Activated T-cell treated with anti-CD3 and anti-CD28 coated beads for 48 hours (primary cell): Measurements from ENCODE around the gene SETBP1.

Experiments used
- DNase-seq: peaks from one replicate; pipeline ENCODE4 v3.0.0-alpha.2; 2020; ENCODE audit warnings: low read depth

The SETBP1 gene

DNA sequence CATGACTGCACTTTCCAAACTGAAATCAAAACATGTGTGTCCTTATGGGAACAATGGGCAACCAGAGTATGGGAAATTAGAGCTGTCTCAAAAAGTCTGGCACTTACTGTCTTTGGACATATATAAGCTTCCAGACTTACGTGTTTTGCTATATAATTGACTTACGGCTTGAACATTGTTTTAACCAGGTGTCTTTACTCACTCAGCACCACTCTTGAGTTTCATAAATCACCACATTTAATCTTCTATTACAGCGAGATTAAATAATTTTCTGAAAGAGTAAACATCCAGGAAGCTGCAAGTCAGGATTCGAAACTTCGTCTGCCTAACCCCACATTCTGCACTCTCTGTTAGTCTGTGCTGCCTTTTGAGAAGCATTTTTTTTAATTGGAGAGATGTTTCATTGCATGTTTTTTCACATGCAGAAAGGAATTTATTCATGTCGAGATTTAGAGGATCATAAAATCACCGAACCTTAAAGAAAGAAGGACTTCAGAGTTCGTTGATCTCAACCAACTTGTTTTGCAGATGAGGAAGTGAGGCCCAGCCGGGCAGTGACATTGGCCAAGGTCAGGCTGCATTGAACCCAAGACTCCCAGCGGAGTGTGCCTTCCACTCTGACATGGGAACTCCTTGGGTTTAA lies 137.3 kb downstream of the SETBP1 start:
- no peak for DNase-seq

DNA sequence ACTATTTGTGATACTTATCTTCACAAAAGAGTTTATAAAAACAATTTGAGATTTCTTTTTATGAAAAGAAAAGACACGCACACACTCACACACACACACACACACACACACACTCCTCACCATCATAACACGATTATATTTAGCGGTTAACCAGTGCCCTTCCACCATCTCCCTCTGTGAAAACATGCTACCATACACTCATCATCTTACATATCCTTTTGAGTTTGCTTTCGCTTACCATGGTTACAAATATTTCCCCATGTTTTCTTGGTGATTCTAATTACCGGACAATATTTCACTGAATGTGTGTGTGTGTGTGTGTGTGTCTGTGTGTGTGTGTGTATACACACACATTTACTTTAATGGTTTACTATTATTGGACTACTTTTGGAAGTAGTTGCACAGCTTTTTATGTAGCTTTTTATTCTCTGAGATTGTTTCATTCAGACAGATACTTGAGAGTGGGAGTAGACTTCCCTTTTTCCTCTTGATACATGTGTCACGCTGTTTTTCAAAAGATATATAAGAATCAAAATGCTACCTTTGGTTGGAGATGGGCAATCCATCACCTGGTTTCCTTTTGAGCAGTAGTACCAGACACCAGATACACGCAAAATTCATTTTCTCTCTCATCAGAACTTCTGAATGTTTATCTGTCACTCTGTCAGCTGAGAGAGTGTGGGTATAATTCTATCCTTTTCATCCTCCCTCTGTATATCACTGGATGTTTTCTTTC lies 138.1 kb downstream of the SETBP1 start:
- DNase-seq, result no peak

DNA sequence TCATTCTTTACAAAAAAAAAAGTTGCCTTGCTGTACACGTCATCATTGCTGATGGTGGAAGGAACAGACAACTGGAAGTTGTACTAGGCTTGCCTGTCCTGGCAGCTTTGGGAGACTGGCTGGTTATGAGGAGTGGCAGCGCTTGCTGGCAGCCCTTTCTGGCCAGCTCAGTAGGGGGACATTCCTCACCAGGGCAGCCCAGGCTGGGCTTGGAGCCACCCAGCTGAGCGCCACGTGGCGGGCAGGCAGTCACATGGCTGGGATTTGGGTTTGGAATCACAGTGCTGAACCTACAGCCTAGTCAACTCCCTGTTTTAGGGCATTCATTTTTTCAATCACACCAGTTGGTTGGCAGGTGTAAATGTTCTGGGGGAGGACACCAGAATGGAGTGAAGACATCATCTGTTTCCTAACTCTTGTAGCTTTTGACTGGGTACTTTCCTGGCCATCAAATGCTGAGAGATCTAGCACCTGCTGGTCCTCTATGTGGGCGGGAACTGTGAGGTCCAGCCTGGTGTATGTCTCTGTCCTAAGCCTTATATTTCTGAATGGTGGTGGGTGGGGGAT lies 139.3 kb downstream of the SETBP1 start:
- no peak for DNase-seq

DNA sequence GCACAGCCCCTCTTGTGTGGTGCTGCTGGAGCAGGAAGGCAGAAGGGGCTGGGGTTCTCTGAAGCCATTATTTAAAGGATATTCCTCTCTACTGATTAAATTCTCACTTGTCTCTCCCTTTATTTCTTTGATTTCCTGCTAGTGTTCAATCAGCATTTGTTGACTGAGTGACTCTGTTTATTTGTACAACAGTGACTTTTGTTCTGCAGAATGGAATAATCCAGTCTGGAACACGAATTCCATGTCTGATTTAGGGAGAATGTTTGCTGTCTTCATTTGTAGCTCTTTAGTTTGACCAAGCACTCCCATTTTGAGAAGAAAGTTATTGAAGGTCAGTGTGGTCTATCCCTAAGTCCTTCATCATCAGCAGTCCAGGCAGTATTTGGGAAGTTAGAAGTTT lies 141.2 kb downstream of the SETBP1 start:
- DNase-seq, result no peak

DNA sequence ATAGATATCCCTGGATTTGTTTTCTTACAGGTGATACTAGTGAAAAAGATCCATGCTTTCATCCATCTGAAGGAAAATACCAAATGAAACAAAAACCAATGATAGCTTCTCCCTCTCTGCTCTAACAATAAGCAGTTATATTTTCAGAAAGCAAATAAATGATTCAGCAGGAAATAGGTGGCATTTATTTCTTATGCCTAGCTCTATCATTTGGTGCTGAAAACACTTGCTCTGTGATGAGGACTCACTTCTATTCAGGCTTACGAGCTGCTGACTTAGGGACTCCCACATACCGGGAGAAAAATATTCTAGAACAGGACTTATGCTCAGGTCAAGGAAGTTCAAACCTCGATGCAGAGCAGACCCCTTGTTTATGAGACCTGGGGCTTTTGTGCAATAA lies 142.6 kb downstream of the SETBP1 start:
- no peak for DNase-seq

DNA sequence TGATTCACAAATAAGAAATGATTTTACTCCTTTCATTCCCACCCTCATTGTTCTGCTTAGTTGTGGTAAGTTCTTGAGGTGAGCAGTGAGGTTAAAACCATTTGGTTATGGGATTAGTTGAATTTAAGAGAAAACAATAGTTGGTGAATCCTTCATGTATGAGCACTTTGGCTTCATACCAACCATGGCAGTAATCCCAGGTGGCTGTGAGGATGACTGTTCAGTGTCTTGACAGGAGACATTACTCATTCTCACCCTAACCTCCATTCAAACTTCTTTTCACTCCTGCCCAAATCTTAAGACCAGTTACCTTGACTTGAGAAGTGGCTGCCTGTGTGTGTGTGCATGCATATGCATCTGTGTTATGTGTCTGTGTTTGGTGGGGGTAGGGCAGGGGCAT lies 143.1 kb downstream of the SETBP1 start:
- DNase-seq, result peak; percentile 18

DNA sequence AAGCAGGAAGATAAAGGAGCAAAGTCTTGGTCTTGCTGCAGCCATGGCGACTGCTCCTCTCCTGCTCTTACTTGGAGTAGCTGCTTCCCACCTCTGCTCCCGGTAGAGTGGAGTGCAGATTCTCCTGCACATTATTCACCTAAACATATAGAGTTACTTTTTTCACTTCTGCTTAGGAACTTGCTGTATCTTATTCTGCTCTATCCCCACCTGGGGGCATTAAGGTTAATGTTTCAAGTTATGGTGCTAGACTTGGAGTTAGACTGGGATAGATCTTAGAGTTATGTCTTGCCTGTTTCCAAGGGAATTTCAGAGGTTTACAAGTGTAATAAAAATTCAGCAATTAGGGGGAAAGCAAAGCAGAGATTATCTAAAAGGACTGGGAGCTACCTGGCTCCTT lies 144.2 kb downstream of the SETBP1 start:
- no peak for DNase-seq

DNA sequence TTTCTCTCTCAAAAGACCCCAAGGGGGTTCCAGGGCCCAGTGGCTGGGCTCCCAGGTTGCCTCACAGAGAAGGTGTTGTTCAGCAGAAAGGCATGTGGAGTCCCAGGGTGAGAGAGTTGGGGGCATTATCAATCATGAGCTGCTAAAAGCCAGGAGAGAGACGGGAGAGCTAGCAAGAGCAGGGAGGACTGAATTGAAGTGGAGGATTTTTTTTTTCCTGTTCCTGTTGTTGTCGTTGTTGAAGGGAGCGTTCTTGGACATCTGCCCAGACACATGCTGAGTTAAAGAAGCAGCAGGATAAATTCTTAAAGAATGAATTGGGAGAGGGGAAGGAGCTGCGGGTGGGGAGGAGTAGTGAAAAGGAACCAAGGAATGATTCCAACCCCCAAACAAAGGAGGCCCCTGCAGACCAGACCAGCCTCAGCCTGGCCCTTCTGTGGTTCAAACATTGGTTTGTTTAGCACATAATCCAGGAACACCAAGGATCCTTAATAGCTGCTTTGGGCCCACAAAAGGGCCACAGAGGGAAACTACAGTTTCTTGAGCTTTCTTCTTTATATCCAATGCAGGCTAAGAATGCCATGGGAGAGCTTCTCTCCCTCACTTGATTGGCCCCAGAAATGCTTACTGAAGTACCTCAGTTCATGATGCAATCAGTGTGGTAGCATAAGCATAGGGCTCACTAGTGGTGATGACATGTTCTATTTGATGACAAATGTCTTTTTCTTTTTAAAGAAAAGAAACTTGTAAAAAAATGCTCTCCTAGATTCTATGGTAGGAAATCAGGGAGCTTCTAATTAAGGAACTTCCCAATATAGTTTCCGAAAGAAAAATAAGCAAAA lies 146.0 kb downstream of the SETBP1 start:
- no peak for DNase-seq

DNA sequence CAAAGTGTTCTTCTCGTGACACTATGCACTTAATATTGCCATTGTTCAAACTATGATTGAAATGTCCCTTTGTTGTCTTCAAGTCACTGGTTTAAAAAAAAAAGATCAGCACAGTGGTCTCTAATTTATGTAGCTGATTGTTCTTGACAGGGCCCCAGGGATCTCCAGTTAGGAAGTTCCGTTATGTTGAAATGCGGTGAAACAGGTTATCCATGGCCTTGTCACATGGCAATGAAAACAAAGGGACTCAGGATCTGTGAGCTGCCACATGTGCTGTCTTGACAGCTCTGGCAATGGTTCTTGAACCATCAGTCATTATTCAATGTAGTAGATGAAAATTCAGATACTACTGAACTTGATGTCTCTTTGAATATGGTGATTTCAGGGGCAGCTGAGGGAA lies 147.4 kb downstream of the SETBP1 start:
- DNase-seq, result no peak

DNA sequence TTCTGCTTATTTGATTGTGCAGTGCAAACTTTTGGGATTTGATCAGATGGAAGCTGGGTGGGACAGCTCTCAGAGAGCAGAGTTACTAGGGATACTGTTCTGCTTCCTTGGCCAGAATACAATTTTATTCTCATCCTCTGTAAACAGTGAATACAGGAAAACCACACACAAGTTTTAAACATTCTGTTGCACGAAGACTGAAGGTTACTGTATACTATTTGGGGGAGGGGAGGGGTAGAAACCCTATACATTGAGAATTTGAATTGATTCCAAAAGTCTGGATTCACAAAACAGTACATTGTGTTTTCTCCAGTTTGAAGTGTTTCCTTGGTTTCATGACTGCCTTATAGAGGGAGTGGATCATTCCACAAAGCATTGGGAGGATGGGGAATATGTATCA lies 149.9 kb downstream of the SETBP1 start:
- DNase-seq, result no peak

DNA sequence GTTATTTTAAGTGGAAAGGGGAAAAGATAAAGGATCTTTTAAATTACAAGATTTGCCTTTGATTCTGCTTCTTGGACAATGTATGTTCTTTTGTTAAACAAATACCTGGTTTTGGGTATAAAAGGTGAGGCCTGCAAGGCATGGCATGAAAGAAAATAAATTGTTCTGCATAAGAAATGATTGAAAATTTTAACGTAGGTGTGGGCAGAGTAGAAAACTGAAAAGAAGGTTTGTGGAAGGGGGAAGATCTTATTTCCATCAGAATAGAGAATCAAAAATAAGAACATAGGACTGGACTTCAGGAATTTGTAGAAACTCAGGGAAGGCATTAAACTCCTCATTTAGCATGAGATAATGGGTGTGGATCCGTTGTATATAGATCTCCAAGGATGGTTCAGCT lies 153.1 kb downstream of the SETBP1 start:
- DNase-seq, result no peak

DNA sequence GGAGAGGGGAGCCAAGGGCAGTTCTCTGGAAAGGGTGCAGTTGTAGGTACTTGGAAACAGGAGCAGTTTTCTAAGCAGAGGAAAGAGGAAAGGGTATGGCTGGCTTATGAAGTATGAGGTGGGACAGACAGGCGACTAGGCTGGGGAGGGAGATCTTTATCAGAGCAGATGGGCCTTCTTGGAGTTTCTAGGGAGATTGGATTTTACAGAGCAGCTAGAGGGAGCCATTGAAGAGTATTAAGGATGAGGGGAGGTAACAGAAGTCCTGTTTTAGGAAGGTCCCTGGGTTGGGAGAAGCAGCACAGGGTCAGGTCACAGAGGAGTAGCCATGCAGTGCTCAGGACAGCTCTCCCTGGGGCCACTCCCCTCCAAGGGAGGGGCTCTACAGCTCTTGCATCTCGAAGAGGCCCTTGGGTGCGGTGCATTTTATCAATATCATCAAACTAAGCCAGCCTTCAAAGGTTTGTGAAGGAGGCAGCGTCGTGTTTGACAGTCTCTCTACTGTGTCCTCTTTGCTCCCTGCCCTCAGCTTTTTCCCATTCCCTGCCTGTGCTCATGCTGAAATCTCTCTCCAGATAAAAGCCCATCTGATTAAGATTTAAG lies 154.3 kb downstream of the SETBP1 start:
- no peak for DNase-seq

DNA sequence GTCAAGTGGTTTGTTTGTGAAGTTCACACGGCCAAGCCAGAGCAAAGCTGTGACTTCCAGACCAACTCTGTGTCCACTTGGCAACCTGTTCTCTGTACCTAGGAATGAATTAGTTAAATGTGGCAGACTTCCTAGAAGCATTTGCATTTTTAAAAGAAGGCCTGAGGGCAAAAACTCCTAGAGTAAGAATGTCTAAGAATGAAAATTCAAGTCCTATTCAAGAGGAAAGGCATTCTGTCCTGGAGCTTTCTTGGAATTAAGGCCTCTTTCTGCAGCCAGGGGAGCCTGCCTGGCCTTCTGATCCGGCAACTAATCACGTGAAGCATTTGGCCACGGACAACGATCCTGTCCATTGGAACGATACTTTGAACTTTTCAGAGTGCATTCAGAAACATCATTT lies 155.0 kb downstream of the SETBP1 start:
- no peak for DNase-seq

DNA sequence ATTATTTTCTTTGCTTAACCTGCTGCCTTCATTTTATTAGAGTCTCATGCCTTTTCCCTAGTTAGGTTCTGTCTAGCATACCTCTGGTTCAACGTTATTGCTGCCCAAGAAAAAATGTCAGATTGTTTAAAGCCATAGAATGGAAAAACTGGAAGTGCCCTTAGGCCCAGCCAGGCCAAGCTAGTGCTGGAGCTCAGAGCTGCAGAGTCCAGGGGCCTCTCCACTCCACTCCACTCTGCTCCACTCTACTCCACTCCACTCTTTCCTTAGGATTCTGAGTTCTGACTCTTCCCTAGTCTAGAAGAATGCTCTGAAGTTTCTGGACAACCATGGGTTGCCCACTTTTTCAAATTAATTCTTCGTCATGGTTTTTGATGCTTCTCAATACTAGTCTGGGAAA lies 155.6 kb downstream of the SETBP1 start:
- DNase-seq, result no peak

DNA sequence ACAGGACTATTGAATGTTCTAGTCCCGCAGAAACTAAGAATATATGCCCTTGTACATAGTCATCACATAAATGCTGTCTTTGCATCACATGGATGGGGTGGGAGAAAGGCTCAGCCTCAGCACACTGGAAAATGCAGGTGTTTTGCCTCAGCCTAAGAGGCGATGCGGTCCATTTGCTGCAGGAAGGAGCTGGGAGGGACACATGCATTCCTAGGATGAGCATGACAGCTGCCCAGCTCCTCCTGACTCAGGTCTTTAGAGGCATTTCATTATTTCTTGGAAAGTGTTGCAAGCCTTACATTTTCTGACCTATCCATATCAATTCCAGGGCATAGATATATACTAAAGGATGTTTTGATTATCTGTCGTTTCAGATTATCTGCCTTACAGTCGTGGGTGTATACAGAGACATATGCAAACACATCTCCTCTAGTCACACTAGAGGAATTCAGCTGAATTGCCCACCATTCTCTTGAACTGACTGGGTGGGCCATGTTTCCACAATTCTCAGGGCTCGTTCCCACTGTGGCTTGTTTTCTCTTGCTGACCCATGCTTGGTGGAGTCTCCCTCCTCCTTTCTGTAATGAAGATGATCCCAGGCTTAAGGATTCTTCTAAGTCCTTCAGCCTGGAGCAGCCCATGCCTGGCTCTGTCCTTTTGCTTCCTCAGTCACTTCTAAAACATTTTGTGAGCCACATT lies 156.9 kb downstream of the SETBP1 start:
- no peak for DNase-seq

DNA sequence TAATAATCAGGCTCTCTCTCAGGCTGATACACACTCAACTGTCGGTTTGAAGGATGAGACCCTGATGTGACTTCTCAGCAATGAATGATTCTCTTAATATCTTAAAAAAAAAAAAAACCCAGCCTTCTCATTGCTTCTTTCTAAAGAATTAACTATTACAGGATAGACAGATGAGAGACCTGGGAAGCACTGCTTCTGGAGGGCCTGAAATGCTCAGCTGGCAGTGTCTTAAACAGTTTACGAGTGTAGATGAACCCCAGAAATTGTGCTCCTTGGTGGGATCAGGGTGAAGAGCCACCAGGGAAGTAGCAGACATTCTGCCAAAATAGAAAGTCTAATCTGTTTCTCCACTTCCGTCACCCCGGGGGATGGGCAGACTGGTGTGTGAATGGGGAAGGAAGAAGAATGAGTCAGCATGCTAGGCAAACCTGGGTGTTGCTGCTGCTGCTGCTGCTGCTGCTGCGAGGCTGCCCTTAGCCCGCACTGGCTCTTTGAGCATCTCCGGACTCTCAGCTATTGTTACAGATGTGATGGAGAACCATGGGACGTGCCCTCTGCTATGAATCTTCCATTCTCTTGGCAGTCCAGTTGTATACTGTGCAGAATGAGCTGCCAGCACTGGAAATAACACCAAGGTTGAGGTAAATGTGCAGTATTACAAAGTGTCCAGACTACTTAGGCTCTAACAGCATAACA lies 158.4 kb downstream of the SETBP1 start:
- DNase-seq, result peak; percentile 54

DNA sequence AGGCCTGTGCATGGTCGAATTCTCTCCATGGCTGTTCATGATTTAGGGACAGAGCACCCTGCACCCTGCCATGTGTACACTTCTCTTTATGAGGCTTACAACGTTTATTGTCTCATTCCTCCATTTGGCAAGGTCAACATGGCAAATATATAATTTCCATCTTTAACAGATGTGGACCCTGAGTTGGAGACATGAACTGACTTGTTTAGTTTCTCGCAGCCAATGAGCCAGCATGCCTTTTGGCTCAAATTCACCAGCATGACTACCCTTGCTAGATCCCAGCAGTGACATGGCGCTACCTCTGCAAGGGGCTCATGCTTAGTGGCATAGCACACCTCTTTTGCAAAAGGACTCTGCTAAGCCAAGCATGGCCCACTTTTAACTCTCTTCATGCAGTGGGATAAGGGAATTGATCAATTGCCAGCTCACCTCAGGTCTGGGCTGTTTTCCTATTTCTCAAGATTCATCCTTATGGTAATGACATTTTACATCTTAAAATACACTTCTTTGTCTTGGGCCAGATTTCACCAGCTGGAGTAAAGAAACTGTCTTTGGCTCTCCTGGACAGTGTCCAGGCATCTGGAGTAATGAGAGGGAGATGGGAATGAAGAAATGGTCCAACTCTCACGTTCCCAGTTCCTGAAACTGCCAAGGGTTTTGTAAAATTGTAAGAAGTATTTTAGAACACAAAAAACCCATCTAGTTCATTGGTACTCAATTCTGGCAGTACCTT lies 159.5 kb downstream of the SETBP1 start:
- no peak for DNase-seq

DNA sequence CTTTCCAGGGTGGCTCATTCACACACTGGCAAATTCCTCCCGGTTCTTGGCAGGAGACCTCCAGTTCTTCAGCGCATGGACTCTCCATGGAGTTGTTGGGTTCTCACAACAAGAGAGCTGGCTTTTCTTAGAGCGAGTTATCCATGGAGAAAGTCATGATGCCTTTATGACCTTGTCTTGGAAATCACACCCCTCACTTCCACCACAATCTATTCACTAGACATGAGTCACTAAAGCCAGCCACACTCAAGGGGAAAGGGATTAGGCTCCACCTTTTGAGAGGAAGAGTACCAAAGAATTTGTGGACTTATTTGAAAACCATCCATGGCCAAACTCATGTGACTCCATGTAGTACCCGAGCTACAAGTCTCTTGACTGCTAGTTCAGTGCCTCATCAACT lies 160.5 kb downstream of the SETBP1 start:
- no peak for DNase-seq

DNA sequence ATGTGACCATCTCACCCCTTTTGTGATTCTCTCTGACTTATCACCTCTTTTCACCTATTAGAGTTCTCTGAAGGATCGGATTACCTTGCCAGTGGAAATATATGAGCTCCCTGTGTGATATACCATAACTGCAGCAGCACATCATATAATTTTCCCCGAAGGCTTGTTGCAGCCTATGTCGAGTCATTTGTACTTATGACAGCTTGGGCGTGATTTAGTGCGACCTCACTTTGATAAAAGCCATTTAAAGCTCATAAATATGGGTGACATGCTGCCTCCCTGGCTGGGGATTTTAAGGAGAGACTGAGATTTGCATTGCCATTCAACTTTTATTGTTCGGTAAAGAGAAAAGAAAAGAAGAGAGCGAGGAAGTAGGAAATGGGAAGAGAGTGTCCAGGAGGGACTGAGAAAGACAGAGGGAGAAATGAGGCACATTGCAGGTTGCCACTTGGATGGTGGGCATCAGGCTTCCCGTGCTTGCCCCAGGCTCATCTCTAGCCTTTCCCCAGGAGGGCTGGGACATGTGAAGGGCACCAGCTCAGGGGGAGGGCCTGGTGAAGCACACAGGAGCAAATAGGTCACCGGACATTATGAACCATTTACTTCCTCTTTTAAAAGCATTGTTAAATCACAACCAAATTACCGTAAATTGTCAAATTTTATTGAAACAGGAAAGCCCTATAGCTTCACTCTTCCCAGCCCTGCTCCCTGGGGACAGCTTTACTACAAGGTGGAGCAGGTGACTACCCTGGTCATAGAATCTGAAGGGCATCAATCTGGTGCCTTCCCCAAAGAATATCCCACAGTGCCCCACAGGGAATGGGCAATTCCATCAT lies 161.3 kb downstream of the SETBP1 start:
- DNase-seq, result no peak
